ENCODE results near the gene ORC3.

Gene ORC3

GRCh38 chr6:87637106-87637505, 47.2 kb downstream of the ORC3 start:
- TF ChIP-seq, protein P1, sequence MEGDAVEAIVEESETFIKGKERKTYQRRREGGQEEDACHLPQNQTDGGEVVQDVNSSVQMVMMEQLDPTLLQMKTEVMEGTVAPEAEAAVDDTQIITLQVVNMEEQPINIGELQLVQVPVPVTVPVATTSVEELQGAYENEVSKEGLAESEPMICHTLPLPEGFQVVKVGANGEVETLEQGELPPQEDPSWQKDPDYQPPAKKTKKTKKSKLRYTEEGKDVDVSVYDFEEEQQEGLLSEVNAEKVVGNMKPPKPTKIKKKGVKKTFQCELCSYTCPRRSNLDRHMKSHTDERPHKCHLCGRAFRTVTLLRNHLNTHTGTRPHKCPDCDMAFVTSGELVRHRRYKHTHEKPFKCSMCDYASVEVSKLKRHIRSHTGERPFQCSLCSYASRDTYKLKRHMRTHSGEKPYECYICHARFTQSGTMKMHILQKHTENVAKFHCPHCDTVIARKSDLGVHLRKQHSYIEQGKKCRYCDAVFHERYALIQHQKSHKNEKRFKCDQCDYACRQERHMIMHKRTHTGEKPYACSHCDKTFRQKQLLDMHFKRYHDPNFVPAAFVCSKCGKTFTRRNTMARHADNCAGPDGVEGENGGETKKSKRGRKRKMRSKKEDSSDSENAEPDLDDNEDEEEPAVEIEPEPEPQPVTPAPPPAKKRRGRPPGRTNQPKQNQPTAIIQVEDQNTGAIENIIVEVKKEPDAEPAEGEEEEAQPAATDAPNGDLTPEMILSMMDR (IDR thresholded peaks at IDR 0.05; ENCODE audit: low read depth, low read length), result no peak
- no peak for DNase-seq (ENCODE audit: low read depth in 2 of 2)
- H3K4me3 ChIP-seq (replicated peaks in 1 of 2; ENCODE audit: low read depth in 2 of 2, low read length in 2 of 2), result no peak overlapping the region

DNA sequence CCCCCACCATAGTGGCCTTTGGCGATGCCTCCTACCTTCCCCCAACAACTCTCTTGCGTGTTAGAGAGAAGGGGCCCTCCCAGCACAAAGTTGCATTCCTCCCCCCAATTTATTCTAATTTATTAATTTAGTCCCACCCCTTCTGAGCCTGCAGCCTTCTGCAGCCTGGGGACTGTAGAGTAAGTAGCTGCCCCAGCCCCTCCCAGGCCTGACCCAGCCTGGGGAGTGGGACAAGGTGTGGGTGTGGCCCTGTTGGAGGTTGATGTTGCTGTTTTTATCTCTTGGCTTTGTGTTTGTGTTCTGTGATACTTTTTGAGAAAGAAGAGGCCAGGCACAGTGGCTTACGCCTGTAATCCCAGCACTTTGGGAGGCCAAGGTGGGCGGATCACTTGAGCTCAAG, 49.4 kb downstream of the ORC3 start:
- H3K4me3 ChIP-seq (replicated peaks in 1 of 2; ENCODE audit: low read depth in 2 of 2, low read length in 2 of 2), result no peak overlapping the region
- no peak for DNase-seq (ENCODE audit: low read depth in 2 of 2)
- TF ChIP-seq, protein P1 (IDR thresholded peaks at IDR 0.05; ENCODE audit: low read depth, low read length), result no peak

DNA sequence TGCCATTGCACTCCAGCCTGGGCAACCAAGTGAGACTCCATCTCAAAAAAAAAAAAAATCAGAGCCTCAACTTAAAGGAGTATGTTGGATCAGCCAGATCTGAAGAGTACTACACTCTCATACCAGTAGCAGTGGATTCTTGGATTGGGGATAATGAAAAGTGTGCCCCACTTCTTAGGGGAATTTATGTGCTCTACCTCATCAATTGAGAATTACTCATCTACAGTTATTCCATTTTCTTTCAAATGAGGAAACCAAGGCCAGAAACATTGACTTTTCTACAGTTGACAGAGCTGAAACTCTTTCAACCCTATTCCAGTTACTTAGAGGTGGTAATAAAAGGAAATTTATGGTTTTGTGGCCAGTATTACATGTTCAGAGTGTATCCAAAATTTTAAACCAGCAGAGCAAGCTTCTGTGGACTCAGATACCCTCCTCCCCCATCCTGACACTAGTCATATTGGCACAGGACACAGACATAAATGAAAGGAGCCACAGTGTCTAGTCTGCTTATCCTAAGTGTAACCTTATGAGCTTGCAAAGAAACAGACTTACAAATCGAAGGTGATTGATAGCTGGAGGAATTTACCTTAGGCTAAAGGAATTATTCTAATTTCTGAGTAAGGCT, 51.2 kb downstream of the ORC3 start:
- TF ChIP-seq, protein P1 (IDR thresholded peaks at IDR 0.05; ENCODE audit: low read depth, low read length), result no peak
- DNase-seq (ENCODE audit: low read depth in 2 of 2), result no peak
- no peak overlapping the region for H3K4me3 ChIP-seq (replicated peaks in 1 of 2; ENCODE audit: low read depth in 2 of 2, low read length in 2 of 2)

GRCh38 chr6:87645080-87645479, 55.1 kb downstream of the ORC3 start:
- TF ChIP-seq, protein P1 (IDR thresholded peaks at IDR 0.05; ENCODE audit: low read depth, low read length), result no peak
- DNase-seq (ENCODE audit: low read depth in 2 of 2), result no peak
- H3K4me3 ChIP-seq (replicated peaks in 1 of 2; ENCODE audit: low read depth in 2 of 2, low read length in 2 of 2), result no peak overlapping the region

- DNase-seq (ENCODE audit: low read depth in 2 of 2), result no peak
- TF ChIP-seq, protein P1 (IDR thresholded peaks at IDR 0.05; ENCODE audit: low read depth, low read length), result no peak
- H3K4me3 ChIP-seq (replicated peaks in 1 of 2; ENCODE audit: low read depth in 2 of 2, low read length in 2 of 2), result no peak overlapping the region
These were observed 63.4 kb downstream of the ORC3 start for GRCh38 chr6:87653074-87653962.

GRCh38 chr6:87654122-87654521, 64.2 kb downstream of the ORC3 start:
- no peak for DNase-seq (ENCODE audit: low read depth in 2 of 2)
- TF ChIP-seq, protein P1 (IDR thresholded peaks at IDR 0.05; ENCODE audit: low read depth, low read length), result no peak
- H3K4me3 ChIP-seq (replicated peaks in 1 of 2; ENCODE audit: low read depth in 2 of 2, low read length in 2 of 2), result no peak overlapping the region
